HEK293 (cell line): ENCODE results near the gene IL17RC.
A peak's percentile ranks its signal among the peaks of the same experiment; 100 is the strongest.

Source experiments
- CTCF ChIA-PET: fragments of 350-600 bp; formaldehyde crosslinking; extraction: SDS; loops from one replicate; lab custom pipeline; 2021; ENCODE audit warnings: antibody characterized with exemption; lab: Yijun Ruan, JAX
- POLR2A ChIA-PET: fragments of 300-600 bp; formaldehyde crosslinking; extraction: SDS; loops from one replicate; lab custom pipeline; 2020; ENCODE audit warnings: antibody characterized with exemption, inconsistent platforms; lab: Yijun Ruan, JAX
- H3K27ac ChIP-seq: fragments of 200-500 bp; sonication (Bioruptor generic); 2 replicates; pipeline ENCODE4 v1.5.1; 2014; ENCODE audit warnings: low read depth, low read length, control low read depth, inconsistent platforms; ENCODE audit errors: extremely low read depth
- H3K36me3 ChIP-seq, 2 experiments: fragments of 200-500 bp in 1 of 2; sonication (Bioruptor generic) in 1 of 2; 1 replicate in 1 of 2; 2 replicates in 1 of 2; pipeline ENCODE4 v1.5.1; 2014 to 2017; ENCODE audit warnings: inconsistent platforms in 2 of 2, low read length in 2 of 2; ENCODE audit not compliant: control insufficient read depth in 2 of 2, insufficient read depth in 1 of 2
- H3K4me1 ChIP-seq: fragments of 200-500 bp; sonication (Bioruptor generic); 2 replicates; pipeline ENCODE4 v1.5.1; 2014; ENCODE audit warnings: mild to moderate bottlenecking, low read length, inconsistent platforms; ENCODE audit not compliant: control insufficient read depth, insufficient read depth
- H3K4me3 ChIP-seq: 2 replicates; pipeline ENCODE4 v1.5.1; 2011; ENCODE audit warnings: low read depth, mild to moderate bottlenecking, control low read depth, low read length, moderate library complexity
- H3K9me3 ChIP-seq: fragments of 200-500 bp; sonication (Bioruptor generic); 2 replicates; pipeline ENCODE4 v1.5.1; 2014; ENCODE audit warnings: low read depth, low read length, inconsistent platforms; ENCODE audit not compliant: control insufficient read depth, insufficient read depth
- FEZF1 ChIP-seq: fragments of 450-650 bp; formaldehyde crosslinking; IDR thresholded peaks from 2 replicates; pipeline ENCODE4 v1.5.1; 2016; ENCODE audit warnings: missing biosample characterization, missing genetic modification characterization
- HOXC10 ChIP-seq: sonication (generic); formaldehyde crosslinking; IDR thresholded peaks from 2 replicates; pipeline ENCODE4 v1.8.1; 2023; ENCODE audit warnings: mild to moderate bottlenecking, missing genetic modification reagents
- OSR2 ChIP-seq: fragments of 450-650 bp; formaldehyde crosslinking; IDR thresholded peaks from 2 replicates; pipeline ENCODE4 v1.5.1; 2016; ENCODE audit warnings: missing biosample characterization, missing genetic modification characterization
- SCRT2 ChIP-seq: fragments of 450-650 bp; formaldehyde crosslinking; IDR thresholded peaks from 2 replicates; pipeline ENCODE4 v1.5.1; 2016; ENCODE audit warnings: missing biosample characterization, missing genetic modification characterization
- SP7 ChIP-seq: fragments of 450-650 bp; formaldehyde crosslinking; IDR thresholded peaks from 2 replicates; pipeline ENCODE4 v1.5.1; 2016; ENCODE audit warnings: missing biosample characterization, missing genetic modification characterization
- ZBTB8A ChIP-seq: fragments of 450-650 bp; formaldehyde crosslinking; IDR thresholded peaks from 2 replicates; pipeline ENCODE4 v1.5.1; 2016; ENCODE audit warnings: missing biosample characterization, missing genetic modification characterization
- ZIC2 ChIP-seq: fragments of 450-650 bp; formaldehyde crosslinking; IDR thresholded peaks from 2 replicates; pipeline ENCODE4 v1.5.1; 2016; ENCODE audit warnings: missing biosample characterization, missing genetic modification characterization
- ZNF169 ChIP-seq: fragments of 450-650 bp; formaldehyde crosslinking; IDR thresholded peaks from 2 replicates; pipeline ENCODE4 v1.5.1; 2016; ENCODE audit warnings: missing biosample characterization, missing genetic modification characterization
- ZNF214 ChIP-seq: fragments of 450-650 bp; formaldehyde crosslinking; IDR thresholded peaks from 2 replicates; pipeline ENCODE4 v1.5.1; 2017; ENCODE audit warnings: missing biosample characterization, mild to moderate bottlenecking, missing genetic modification characterization, borderline replicate concordance
- ZNF324 ChIP-seq: fragments of 450-650 bp; formaldehyde crosslinking; IDR thresholded peaks from 2 replicates; pipeline ENCODE4 v1.5.1; 2016; ENCODE audit warnings: missing biosample characterization, missing genetic modification characterization
- ZNF391 ChIP-seq: fragments of 450-650 bp; formaldehyde crosslinking; IDR thresholded peaks from 2 replicates; pipeline ENCODE4 v1.5.1; 2016; ENCODE audit warnings: low read depth, missing biosample characterization, missing genetic modification characterization, borderline replicate concordance
- ZNF488 ChIP-seq: fragments of 450-650 bp; formaldehyde crosslinking; IDR thresholded peaks from 2 replicates; pipeline ENCODE4 v1.5.1; 2016; ENCODE audit warnings: missing biosample characterization, missing genetic modification characterization
- ZNF501 ChIP-seq: fragments of 450-650 bp; formaldehyde crosslinking; IDR thresholded peaks from 2 replicates; pipeline ENCODE4 v1.5.1; 2016; ENCODE audit warnings: missing biosample characterization, missing genetic modification characterization
- ZNF548 ChIP-seq: fragments of 450-650 bp; formaldehyde crosslinking; IDR thresholded peaks from 2 replicates; pipeline ENCODE4 v1.5.1; 2016; ENCODE audit warnings: missing biosample characterization, missing genetic modification characterization
- ZNF791 ChIP-seq: fragments of 450-650 bp; formaldehyde crosslinking; IDR thresholded peaks from 2 replicates; pipeline ENCODE4 v1.5.1; 2016; ENCODE audit warnings: missing biosample characterization, missing genetic modification characterization
- TF ChIP-seq, protein P1 (sequence below): fragments of 450-650 bp; formaldehyde crosslinking; IDR thresholded peaks from 2 replicates; pipeline ENCODE4 v1.5.1; 2016; ENCODE audit warnings: missing biosample characterization, missing genetic modification characterization, low read depth

Gene IL17RC

DNA sequence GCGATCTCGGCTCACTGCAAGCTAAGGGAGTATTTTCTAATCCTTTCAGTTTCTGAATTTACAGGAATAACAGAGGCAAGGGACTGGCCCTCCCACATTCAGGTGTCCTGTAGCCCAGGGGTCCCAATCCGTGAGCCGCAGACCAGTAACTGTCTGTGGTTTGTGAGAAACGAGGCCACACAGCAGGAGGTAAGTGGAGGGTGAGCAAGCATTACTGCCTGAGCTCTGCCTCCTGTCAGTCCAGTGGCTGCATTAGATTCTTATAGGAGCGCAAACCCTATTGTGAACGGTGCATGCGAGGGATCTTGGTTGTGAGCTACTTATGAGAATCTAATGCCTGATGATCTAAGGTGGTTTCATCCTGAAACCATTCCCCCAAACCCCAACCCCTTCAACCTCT, 5.0 kb upstream of the IL17RC start:
- CTCF ChIA-PET: interaction anchor here (0.8 to 2.8 kb wide), 3 partner anchors 20 to 63 kb away, joined by 5 to 16 read pairs (median 7); no protein-coding TSS in a partner anchor
- peak; percentile 38; the same call in 1 of the 2 replicates for TF ChIP-seq ZBTB8A (tag by site-specific recombination)
- no peak for TF ChIP-seq ZNF169
- TF ChIP-seq, all 188 proteins: peak for 1
- Histone ChIP-seq H3K27ac (no peak overlapping the region), H3K36me3 (no peaks in the 10 kb centered on the region), H3K9me3 (no peaks in the 10 kb centered on the region), H3K4me1 (peaks cover 16% of the 10 kb centered on the region), H3K4me3 (no peak overlapping the region)
- POLR2A ChIA-PET: interaction anchor here (0.6 to 1.5 kb wide), 4 partner anchors 14 to 67 kb away, joined by 3 to 4 read pairs (median 4); partner anchors contain the start of gene CRELD1

DNA sequence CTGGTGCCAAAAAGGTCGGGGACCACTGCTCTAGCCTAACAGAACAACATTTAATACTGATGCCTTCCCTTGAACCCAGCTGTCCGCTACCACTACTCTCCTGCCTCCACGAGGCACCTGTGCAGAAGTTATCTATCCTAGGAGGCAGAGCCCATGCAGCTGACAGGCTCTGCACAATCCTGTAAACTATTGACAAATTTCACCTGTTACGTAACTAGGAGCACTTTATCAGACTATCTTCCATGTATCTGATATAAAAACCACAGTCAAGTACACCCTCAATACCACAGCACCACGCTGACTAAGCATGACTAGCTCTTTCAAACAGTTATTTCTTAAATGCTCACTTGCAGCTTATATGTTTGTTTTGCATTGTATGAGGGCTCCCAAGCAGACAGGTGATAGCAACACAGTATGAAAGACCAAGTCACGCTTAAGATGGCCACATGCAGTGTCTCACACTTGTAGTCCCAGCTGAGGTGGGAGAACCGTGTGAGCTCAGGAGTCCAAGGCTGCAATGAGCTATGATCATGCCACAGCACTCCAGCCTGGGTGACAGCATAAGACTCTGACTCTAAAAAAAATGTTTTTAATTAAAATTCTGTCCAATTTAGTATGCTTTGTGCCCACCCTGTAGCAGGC, 4.5 kb upstream of the IL17RC start:
- H3K4me1 ChIP-seq: peaks cover 19% of the 10 kb centered on the region
- H3K27ac ChIP-seq: no peak overlapping the region
- no peaks in the 10 kb centered on the region for H3K9me3 ChIP-seq
- TF ChIP-seq ZNF548 (tag by site-specific recombination) (no peak), ZNF214 (tag by site-specific recombination) (no peak), ZIC2 (tag by site-specific recombination) (peak; percentile 29; the same call in 1 of the 2 replicates), ZNF391 (tag by site-specific recombination) (no peak), SP7 (tag by site-specific recombination) (no peak), SCRT2 (tag by site-specific recombination) (0 out of 2 replicates have a peak, but pooled peaks have one; percentile 28), HOXC10 (no peak), OSR2 (tag by site-specific recombination) (no peak), ZNF791 (tag by site-specific recombination) (no peak), ZNF488 (tag by site-specific recombination) (no peak), ZNF501 (tag by site-specific recombination) (no peak), FEZF1 (tag by site-specific recombination) (peak; percentile 40)
- TF ChIP-seq, protein P1, sequence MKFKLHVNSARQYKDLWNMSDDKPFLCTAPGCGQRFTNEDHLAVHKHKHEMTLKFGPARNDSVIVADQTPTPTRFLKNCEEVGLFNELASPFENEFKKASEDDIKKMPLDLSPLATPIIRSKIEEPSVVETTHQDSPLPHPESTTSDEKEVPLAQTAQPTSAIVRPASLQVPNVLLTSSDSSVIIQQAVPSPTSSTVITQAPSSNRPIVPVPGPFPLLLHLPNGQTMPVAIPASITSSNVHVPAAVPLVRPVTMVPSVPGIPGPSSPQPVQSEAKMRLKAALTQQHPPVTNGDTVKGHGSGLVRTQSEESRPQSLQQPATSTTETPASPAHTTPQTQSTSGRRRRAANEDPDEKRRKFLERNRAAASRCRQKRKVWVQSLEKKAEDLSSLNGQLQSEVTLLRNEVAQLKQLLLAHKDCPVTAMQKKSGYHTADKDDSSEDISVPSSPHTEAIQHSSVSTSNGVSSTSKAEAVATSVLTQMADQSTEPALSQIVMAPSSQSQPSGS (tag by site-specific recombination): no peak
- H3K36me3 ChIP-seq: no peaks in the 10 kb centered on the region
- ChIA-PET POLR2A (interaction anchor here (0.9 to 1.5 kb wide), 3 partner anchors 15 to 34 kb away, joined by 3 to 4 read pairs (median 4); partner anchors contain the start of gene CRELD1), CTCF (interaction anchor here (0.7 to 2.8 kb wide), 6 partner anchors 8 to 318 kb away, joined by 3 to 16 read pairs (median 6); partner anchors contain the start of gene IL17RE)
- no peak overlapping the region for H3K4me3 ChIP-seq

DNA sequence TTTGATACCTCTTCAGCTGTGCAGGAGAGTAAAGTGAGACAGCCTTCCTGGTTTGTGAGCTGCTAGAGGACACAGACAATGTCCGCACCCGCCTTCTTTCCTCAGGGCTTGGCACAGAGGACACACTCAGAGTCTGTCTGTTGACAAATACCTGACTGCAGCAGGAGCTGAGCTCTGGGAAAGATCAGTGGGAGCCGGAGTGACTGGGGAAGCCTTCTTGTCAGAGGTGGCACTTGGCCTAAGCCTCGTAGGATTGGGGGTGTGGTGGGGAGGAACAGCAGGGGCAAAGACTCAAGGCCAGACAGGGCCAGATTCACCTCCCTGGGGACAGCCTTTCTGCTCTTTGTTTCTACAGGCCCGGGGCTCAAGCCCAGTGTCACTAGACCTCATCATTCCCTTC, 3.3 kb upstream of the IL17RC start:
- ChIA-PET CTCF (interaction anchor here (1.1 kb wide), 1 partner anchor 59 kb away, joined by 3 read pairs; no protein-coding TSS in a partner anchor), POLR2A (no interaction called here)
- TF ChIP-seq ZNF324 (tag by site-specific recombination): no peak
- Histone ChIP-seq H3K4me3 (no peak overlapping the region), H3K4me1 (peaks cover 19% of the 10 kb centered on the region), H3K9me3 (no peaks in the 10 kb centered on the region), H3K36me3 (no peaks in the 10 kb centered on the region), H3K27ac (no peak overlapping the region)
